Endothelial cell of umbilical vein (primary cell): ENCODE data around the gene NR0B2. TPM values are rescaled to one million over a fixed set of nuclear protein-coding genes. Genes with fewer than 3 reads are reported as not detected.

Source experiments
- BruUV-seq: library from RNA; stranded (reverse); fragments of 400-500 nt; replicated peaks from 2 replicates; lab custom pipeline; 2021; lab: Mats Ljungman, UMichigan
- CTCF ChIA-PET: fragments of 300-600, 350-600 bp; sonication (Branson Sonifier 250); formaldehyde crosslinking; loops from one replicate; lab custom pipeline; 2021; ENCODE audit warnings: antibody characterized with exemption, inconsistent platforms; lab: Charles Lee
- POLR2A ChIA-PET: fragments of 300-600, 350-600 bp; sonication (Branson Sonifier 250); formaldehyde crosslinking; loops from one replicate; lab custom pipeline; 2021; ENCODE audit warnings: antibody characterized with exemption, inconsistent platforms; lab: Charles Lee
- DNase-seq: peaks from one replicate; pipeline ENCODE4 v3.0.0-alpha.2; 2011; ENCODE audit warnings: low read depth, low spot score
- FAIRE-seq: peaks from 2 replicates; lab custom pipeline; 2011; peaks lifted over from hg19 to GRCh38; lab: Jason Lieb, UNC
- H2AFZ ChIP-seq: 2 replicates; pipeline ENCODE4 v1.6.0; 2012; ENCODE audit warnings: low read depth, low read length, control low read depth, inconsistent platforms
- H3K27ac ChIP-seq: 2 replicates; pipeline ENCODE4 v1.5.1; 2011; ENCODE audit warnings: low read depth, mild to moderate bottlenecking, control low read depth, low read length, moderate library complexity; ENCODE audit not compliant: insufficient read depth
- H3K27me3 ChIP-seq, 2 experiments: 2 replicates each; pipeline versions ENCODE4 v1.6.0 to v1.6.1; 2011; ENCODE audit warnings: low read length in 2 of 2, mixed read lengths in 1 of 2; ENCODE audit not compliant: control insufficient read depth in 2 of 2, insufficient read depth in 2 of 2
- H3K36me3 ChIP-seq, 2 experiments: 2 replicates in 1 of 2; 3 replicates in 1 of 2; pipeline ENCODE4 v1.5.1; 2011; ENCODE audit warnings: low read length in 2 of 2, mild to moderate bottlenecking in 1 of 2, moderate library complexity in 1 of 2; ENCODE audit not compliant: control insufficient read depth in 2 of 2, insufficient read depth in 2 of 2; ENCODE audit errors: extremely low read depth in 1 of 2
- H3K4me1 ChIP-seq: 3 replicates; pipeline ENCODE4 v1.5.1; 2011; ENCODE audit warnings: mild to moderate bottlenecking, low read length; ENCODE audit not compliant: control insufficient read depth, insufficient read depth; ENCODE audit errors: extremely low read depth
- H3K4me2 ChIP-seq: 2 replicates; pipeline ENCODE4 v1.6.1; 2011; ENCODE audit warnings: low read length, control low read depth, mixed read lengths; ENCODE audit not compliant: insufficient read depth
- H3K4me3 ChIP-seq, 3 experiments: fragments of 200-600 bp in 1 of 3; sonication (generic), shearing (Covaris generic) in 1 of 3; replicated peaks in 1 of 3; 2 replicates each; pipeline ENCODE4 v1.5.1; 2011 to 2016; ENCODE audit warnings: control low read depth in 3 of 3, low read length in 3 of 3, mild to moderate bottlenecking in 2 of 3, inconsistent platforms in 1 of 3, low read depth in 1 of 3, moderate library complexity in 1 of 3; ENCODE audit not compliant: insufficient read depth in 1 of 3
- H3K79me2 ChIP-seq: 2 replicates; pipeline ENCODE4 v1.6.0; 2012; ENCODE audit warnings: low read length, inconsistent platforms; ENCODE audit not compliant: control insufficient read depth, insufficient read depth
- H3K9ac ChIP-seq: replicated peaks from 2 replicates; pipeline ENCODE3; 2011; ENCODE audit warnings: low read length, control low read depth; ENCODE audit not compliant: insufficient read depth; ENCODE audit errors: extremely low read depth
- H3K9me1 ChIP-seq: replicated peaks from 3 replicates; pipeline ENCODE4 v1.6.0; 2011; ENCODE audit warnings: mild to moderate bottlenecking, low read length; ENCODE audit not compliant: control insufficient read depth, insufficient read depth; ENCODE audit errors: extremely low read depth
- H3K9me3 ChIP-seq: replicated peaks from 2 replicates; pipeline ENCODE4 v1.5.1; 2012; ENCODE audit warnings: low read length, inconsistent platforms; ENCODE audit not compliant: control insufficient read depth, insufficient read depth
- H4K20me1 ChIP-seq: replicated peaks from 2 replicates; pipeline ENCODE3; 2011; ENCODE audit warnings: mild to moderate bottlenecking, low read length; ENCODE audit not compliant: control insufficient read depth, insufficient read depth; ENCODE audit errors: extremely low read depth
- EZH2 ChIP-seq: IDR thresholded peaks from 2 replicates; pipeline ENCODE4 v1.6.1; 2012; ENCODE audit warnings: borderline replicate concordance, low read depth, mild to moderate bottlenecking, moderate library complexity, low read length, inconsistent platforms; ENCODE audit not compliant: severe bottlenecking
- FOS ChIP-seq: IDR thresholded peaks from 2 replicates; pipeline ENCODE4 v1.6.1; 2011; ENCODE audit warnings: mild to moderate bottlenecking, low read length, moderate library complexity, borderline replicate concordance; ENCODE audit not compliant: insufficient read depth
- JUN ChIP-seq: IDR thresholded peaks from 2 replicates; pipeline ENCODE4 v1.6.1; 2011; ENCODE audit warnings: borderline replicate concordance, low read depth; ENCODE audit not compliant: insufficient read length, insufficient read depth
- MAX ChIP-seq: IDR thresholded peaks from 2 replicates; pipeline ENCODE4 v1.6.1; 2011; ENCODE audit not compliant: insufficient read depth, insufficient read length
- POLR2A ChIP-seq: IDR thresholded peaks from 2 replicates; pipeline ENCODE4 v1.6.1; 2012; ENCODE audit warnings: low read depth, mild to moderate bottlenecking, control low read depth, low read length
- POLR2AphosphoS5 ChIP-seq: IDR thresholded peaks from 2 replicates; pipeline ENCODE4 v1.6.1; 2012; ENCODE audit warnings: low read depth, mild to moderate bottlenecking, control low read depth, low read length, moderate library complexity; ENCODE audit not compliant: insufficient read depth
- dilution Hi-C: fragments of 300-500 bp; cut with MboI; formaldehyde crosslinking; loops from one replicate; pipeline ENCODE4 v1.15.0; 2019; ENCODE audit warnings: low sequenced_read_pairs; ENCODE audit not compliant: extremely low pct_ligation_motif_present
- intact Hi-C: fragments of 100-400 bp; cut with micrococcal nuclease; formaldehyde crosslinking; loops from one replicate; pipeline ENCODE4 v1.10.0; 2022
- polyA plus RNA-seq, 4 experiments: library from polyadenylated mRNA; depleted of rRNA in 3 of 4; stranded (reverse) in 3 of 4; unstranded in 1 of 4; fragments of >200 nt; gene quantifications; 2 replicates each; pipeline versions ENCODE4 v1.2.1 to v1.2.3, GENCODE V29; 2011 to 2012; ENCODE audit warnings: missing spikeins in 1 of 4
- total RNA-seq: library from RNA; stranded (reverse); gene quantifications from 2 replicates; pipeline ENCODE4 v1.2.3, GENCODE V29; 2021
- TF ChIP-seq, protein P1 (sequence below), 2 donors: IDR thresholded peaks; 1 replicate in 1 of 2; 2 replicates in 1 of 2; pipeline ENCODE4 v1.5.1; 2011; ENCODE audit warnings: low read length in 2 of 2, mild to moderate bottlenecking in 2 of 2, moderate library complexity in 2 of 2, control low read depth in 1 of 2, inconsistent platforms in 1 of 2, low read depth in 1 of 2; ENCODE audit not compliant: insufficient read depth in 1 of 2; ENCODE audit errors: extremely low read depth in 1 of 2

Gene NR0B2
- total and polyA plus RNA-seq, 2 donors (not counting 3 experiments of a cell fraction or from before 2014, with no cell fraction given) = not detected

- Histone ChIP-seq H3K9ac (no peak overlapping the region), H3K9me1 (no peaks in the 10 kb centered on the region), H3K4me1 (no peaks in the 10 kb centered on the region), H3K79me2 (no peaks in the 10 kb centered on the region), H2AFZ (no peak overlapping the region), H3K27me3 (peaks cover 0 to 1% of the 10 kb centered on the region in 2 experiments), H3K4me2 (no peak overlapping the region), H4K20me1 (no peaks in the 10 kb centered on the region), H3K9me3 (no peaks in the 10 kb centered on the region), H3K27ac (no peak overlapping the region), H3K4me3 (no peak overlapping the region), H3K36me3 (no peaks in the 10 kb centered on the region)
- FAIRE-seq = no peak
- no TSS peak for BruUV-seq
- intact Hi-C loops = no loop called here
- ChIA-PET CTCF (no interaction called here), POLR2A (no interaction called here)
- dilution Hi-C loops = no loop called here
- no peak for DNase-seq
- TF ChIP-seq POLR2AphosphoS5 = no peak
- no peak for TF ChIP-seq JUN
- no peak for TF ChIP-seq EZH2
- TF ChIP-seq POLR2A = no peak
- no peak for TF ChIP-seq MAX
- TF ChIP-seq, protein P1, sequence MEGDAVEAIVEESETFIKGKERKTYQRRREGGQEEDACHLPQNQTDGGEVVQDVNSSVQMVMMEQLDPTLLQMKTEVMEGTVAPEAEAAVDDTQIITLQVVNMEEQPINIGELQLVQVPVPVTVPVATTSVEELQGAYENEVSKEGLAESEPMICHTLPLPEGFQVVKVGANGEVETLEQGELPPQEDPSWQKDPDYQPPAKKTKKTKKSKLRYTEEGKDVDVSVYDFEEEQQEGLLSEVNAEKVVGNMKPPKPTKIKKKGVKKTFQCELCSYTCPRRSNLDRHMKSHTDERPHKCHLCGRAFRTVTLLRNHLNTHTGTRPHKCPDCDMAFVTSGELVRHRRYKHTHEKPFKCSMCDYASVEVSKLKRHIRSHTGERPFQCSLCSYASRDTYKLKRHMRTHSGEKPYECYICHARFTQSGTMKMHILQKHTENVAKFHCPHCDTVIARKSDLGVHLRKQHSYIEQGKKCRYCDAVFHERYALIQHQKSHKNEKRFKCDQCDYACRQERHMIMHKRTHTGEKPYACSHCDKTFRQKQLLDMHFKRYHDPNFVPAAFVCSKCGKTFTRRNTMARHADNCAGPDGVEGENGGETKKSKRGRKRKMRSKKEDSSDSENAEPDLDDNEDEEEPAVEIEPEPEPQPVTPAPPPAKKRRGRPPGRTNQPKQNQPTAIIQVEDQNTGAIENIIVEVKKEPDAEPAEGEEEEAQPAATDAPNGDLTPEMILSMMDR (IDR thresholded peaks at IDR 0.05; ENCODE audit: extremely low read depth in 1 of 2, insufficient read depth in 1 of 2, low read depth in 1 of 2, low read length in 2 of 2) = no peak
- no peak for TF ChIP-seq FOS
Measured at GRCh38 chr1:26909951-26910342, 3.8 kb downstream of the NR0B2 start.
